HEK293 (cell line): ENCODE data around the gene ARHGDIB.

Source experiments
- CTCF ChIA-PET: fragments of 350-600 bp; formaldehyde crosslinking; extraction: SDS; loops from one replicate; lab custom pipeline; 2021; ENCODE audit warnings: antibody characterized with exemption; lab: Yijun Ruan, JAX
- POLR2A ChIA-PET: fragments of 300-600 bp; formaldehyde crosslinking; extraction: SDS; loops from one replicate; lab custom pipeline; 2020; ENCODE audit warnings: antibody characterized with exemption, inconsistent platforms; lab: Yijun Ruan, JAX
- H3K27ac ChIP-seq: fragments of 200-500 bp; sonication (Bioruptor generic); 2 replicates; pipeline ENCODE4 v1.5.1; 2014; ENCODE audit warnings: low read depth, low read length, control low read depth, inconsistent platforms; ENCODE audit errors: extremely low read depth
- H3K36me3 ChIP-seq, 2 experiments: fragments of 200-500 bp in 1 of 2; sonication (Bioruptor generic) in 1 of 2; 1 replicate in 1 of 2; 2 replicates in 1 of 2; pipeline ENCODE4 v1.5.1; 2014 to 2017; ENCODE audit warnings: inconsistent platforms in 2 of 2, low read length in 2 of 2; ENCODE audit not compliant: control insufficient read depth in 2 of 2, insufficient read depth in 1 of 2
- H3K4me1 ChIP-seq: fragments of 200-500 bp; sonication (Bioruptor generic); 2 replicates; pipeline ENCODE4 v1.5.1; 2014; ENCODE audit warnings: mild to moderate bottlenecking, low read length, inconsistent platforms; ENCODE audit not compliant: control insufficient read depth, insufficient read depth
- H3K4me3 ChIP-seq: 2 replicates; pipeline ENCODE4 v1.5.1; 2011; ENCODE audit warnings: low read depth, mild to moderate bottlenecking, control low read depth, low read length, moderate library complexity
- H3K9me3 ChIP-seq: fragments of 200-500 bp; sonication (Bioruptor generic); 2 replicates; pipeline ENCODE4 v1.5.1; 2014; ENCODE audit warnings: low read depth, low read length, inconsistent platforms; ENCODE audit not compliant: control insufficient read depth, insufficient read depth
- ELK4 ChIP-seq: IDR thresholded peaks from 2 replicates; pipeline ENCODE4 v1.6.1; 2011; ENCODE audit warnings: mild to moderate bottlenecking, low read depth, low read length, borderline replicate concordance
- IKZF3 ChIP-seq: fragments of 450-650 bp; IDR thresholded peaks from 2 replicates; pipeline ENCODE4 v1.5.0; 2018; ENCODE audit warnings: missing biosample characterization, mild to moderate bottlenecking, missing genetic modification characterization, moderate library complexity
- KLF17 ChIP-seq: fragments of 450-650 bp; formaldehyde crosslinking; IDR thresholded peaks from 2 replicates; pipeline ENCODE4 v1.5.1; 2016; ENCODE audit warnings: missing biosample characterization, missing genetic modification characterization
- PRDM2 ChIP-seq: fragments of 450-650 bp; formaldehyde crosslinking; IDR thresholded peaks from 2 replicates; pipeline ENCODE4 v1.5.1; 2016; ENCODE audit warnings: missing biosample characterization, missing genetic modification characterization, borderline replicate concordance
- SCRT2 ChIP-seq: fragments of 450-650 bp; formaldehyde crosslinking; IDR thresholded peaks from 2 replicates; pipeline ENCODE4 v1.5.1; 2016; ENCODE audit warnings: missing biosample characterization, missing genetic modification characterization
- TRIM28 ChIP-seq: IDR thresholded peaks from 2 replicates; pipeline ENCODE4 v1.6.1; 2011; ENCODE audit warnings: low read length, control low read depth, borderline replicate concordance
- ZFHX2 ChIP-seq: fragments of 450-650 bp; formaldehyde crosslinking; conservative IDR thresholded peaks from 2 replicates; pipeline ENCODE4 v1.5.1; 2016; ENCODE audit warnings: missing biosample characterization, missing genetic modification characterization
- ZFP37 ChIP-seq: fragments of 450-650 bp; formaldehyde crosslinking; IDR thresholded peaks from 2 replicates; pipeline ENCODE4 v1.5.1; 2016; ENCODE audit warnings: missing biosample characterization, missing genetic modification characterization
- ZNF114 ChIP-seq: fragments of 450-650 bp; formaldehyde crosslinking; IDR thresholded peaks from 2 replicates; pipeline ENCODE4 v1.5.0; 2017; ENCODE audit warnings: missing biosample characterization, missing genetic modification characterization
- ZNF133 ChIP-seq: fragments of 450-650 bp; formaldehyde crosslinking; IDR thresholded peaks from 2 replicates; pipeline ENCODE4 v1.5.1; 2016; ENCODE audit warnings: missing biosample characterization, missing genetic modification characterization
- ZNF335 ChIP-seq: fragments of 450-650 bp; formaldehyde crosslinking; conservative IDR thresholded peaks from 2 replicates; pipeline ENCODE4 v1.5.1; 2016; ENCODE audit warnings: missing biosample characterization, missing genetic modification characterization
- ZNF404 ChIP-seq: fragments of 450-650 bp; formaldehyde crosslinking; IDR thresholded peaks from 2 replicates; pipeline ENCODE4 v1.5.1; 2017; ENCODE audit warnings: missing biosample characterization, missing genetic modification characterization
- ZNF433 ChIP-seq: fragments of 450-650 bp; formaldehyde crosslinking; IDR thresholded peaks from 2 replicates; pipeline ENCODE4 v1.5.1; 2016; ENCODE audit warnings: missing biosample characterization, missing genetic modification characterization, low read depth
- ZNF473 ChIP-seq: fragments of 450-650 bp; formaldehyde crosslinking; IDR thresholded peaks from 2 replicates; pipeline ENCODE4 v1.5.1; 2017; ENCODE audit warnings: missing biosample characterization, missing genetic modification characterization
- ZNF585B ChIP-seq: fragments of 450-650 bp; formaldehyde crosslinking; IDR thresholded peaks from 2 replicates; pipeline ENCODE4 v1.5.1; 2016; ENCODE audit warnings: missing biosample characterization, missing genetic modification characterization
- ZNF610 ChIP-seq: fragments of 450-650 bp; formaldehyde crosslinking; IDR thresholded peaks from 2 replicates; pipeline ENCODE4 v1.5.1; 2016; ENCODE audit warnings: missing biosample characterization, missing genetic modification characterization, borderline replicate concordance
- ZNF791 ChIP-seq: fragments of 450-650 bp; formaldehyde crosslinking; IDR thresholded peaks from 2 replicates; pipeline ENCODE4 v1.5.1; 2016; ENCODE audit warnings: missing biosample characterization, missing genetic modification characterization
- ZSCAN18 ChIP-seq: fragments of 450-650 bp; formaldehyde crosslinking; IDR thresholded peaks from 2 replicates; pipeline ENCODE4 v1.5.1; 2016; ENCODE audit warnings: missing biosample characterization, missing genetic modification characterization
- ZSCAN4 ChIP-seq: fragments of 450-650 bp; formaldehyde crosslinking; IDR thresholded peaks from 2 replicates; pipeline ENCODE4 v1.5.1; 2017; ENCODE audit warnings: missing biosample characterization, missing genetic modification characterization

The ARHGDIB gene

GRCh38 chr12:14960548-14961465 is 594 bp downstream of the ARHGDIB start:
- POLR2A ChIA-PET: no interaction called here
- Histone ChIP-seq H3K27ac (no peak overlapping the region), H3K4me3 (no peak overlapping the region), H3K9me3 (no peaks in the 10 kb centered on the region), H3K36me3 (no peaks in the 10 kb centered on the region), H3K4me1 (no peaks in the 10 kb centered on the region)
- CTCF ChIA-PET: no interaction called here
- no peak for TF ChIP-seq ZSCAN4 (tag by site-specific recombination)
- no peak for TF ChIP-seq KLF17 (tag by site-specific recombination)
- no peak for TF ChIP-seq ZNF404
- no peak for TF ChIP-seq PRDM2 (tag by site-specific recombination)
- TF ChIP-seq ZFP37 (tag by site-specific recombination): no peak
- no peak for TF ChIP-seq ZFHX2 (tag by site-specific recombination)
- TF ChIP-seq IKZF3 (tag by site-specific recombination): no peak
- no peak for TF ChIP-seq TRIM28
- no peak for TF ChIP-seq ZNF133 (tag by site-specific recombination)
- no peak for TF ChIP-seq ZNF114 (tag by site-specific recombination)
- no peak for TF ChIP-seq SCRT2 (tag by site-specific recombination)
- no peak for TF ChIP-seq ZNF335 (tag by site-specific recombination)
- TF ChIP-seq ZNF433 (tag by site-specific recombination): no peak
- no peak for TF ChIP-seq ELK4
- TF ChIP-seq ZSCAN18 (tag by site-specific recombination): no peak
- TF ChIP-seq ZNF473 (tag by site-specific recombination): no peak
- no peak for TF ChIP-seq ZNF610
- no peak for TF ChIP-seq ZNF791
- TF ChIP-seq ZNF585B: no peak
